ENCODE data around the gene YEATS2. TPM values are rescaled to one million over a fixed set of nuclear protein-coding genes. Genes with fewer than 3 reads are reported as not detected.

Gene YEATS2
- total RNA-seq, 1 experiment from 2014 or later = 34.5 TPM

- Histone ChIP-seq H3K27me3 (replicated peaks; ENCODE audit: control insufficient read depth, insufficient read depth, low read length) (no peaks in the 10 kb centered on the region), H3K36me3 (ENCODE audit: control insufficient read depth, insufficient read depth, low read length) (no peaks in the 10 kb centered on the region), H3K4me3 (ENCODE audit: low read depth, low read length) (no peak overlapping the region), H3K9me3 (no peaks in the 10 kb centered on the region), H3K4me1 (no peaks in the 10 kb centered on the region)
- TF ChIP-seq CTCF (IDR thresholded peaks at IDR 0.05; ENCODE audit: insufficient read depth in 1 of 2, low read depth in 1 of 2, low read length in 1 of 2, severe bottlenecking in 1 of 2, unreplicated experiment in 1 of 2) = no peak
- Mint-ChIP-seq H3K27ac (ENCODE audit: unreplicated experiment) (no peak overlapping the region), H3K4me3 (ENCODE audit: unreplicated experiment) (no peak overlapping the region), H3K4me1 (ENCODE audit: low read depth, unreplicated experiment) (no peaks in the 10 kb centered on the region), H3K36me3 (ENCODE audit: insufficient read depth, unreplicated experiment) (no peaks in the 10 kb centered on the region), H3K27me3 (ENCODE audit: insufficient read depth, unreplicated experiment) (no peaks in the 10 kb centered on the region), H3K9me3 (ENCODE audit: unreplicated experiment) (no peaks in the 10 kb centered on the region)
- ChIA-PET POLR2A (no interaction called here), CTCF (no interaction called here)
- DNase-seq = no peak
- intact Hi-C loops (cut with micrococcal nuclease; ENCODE audit: unreplicated experiment) = no loop called here
- BruUV-seq (replicated peaks) = no TSS peak
Measured at GRCh38 chr3:183690402-183690995, 7.1 kb upstream of the YEATS2 start.

GRCh38 chr3:183692436-183692835 lies 5.2 kb upstream of the YEATS2 start:
- Mint-ChIP-seq H3K4me1 (ENCODE audit: low read depth, unreplicated experiment) (no peaks in the 10 kb centered on the region), H3K36me3 (ENCODE audit: insufficient read depth, unreplicated experiment) (peaks cover 4% of the 10 kb centered on the region), H3K9me3 (ENCODE audit: unreplicated experiment) (no peaks in the 10 kb centered on the region), H3K27ac (ENCODE audit: unreplicated experiment) (no peak overlapping the region), H3K27me3 (ENCODE audit: insufficient read depth, unreplicated experiment) (no peaks in the 10 kb centered on the region), H3K4me3 (ENCODE audit: unreplicated experiment) (no peak overlapping the region)
- H3K27me3 ChIP-seq (replicated peaks; ENCODE audit: control insufficient read depth, insufficient read depth, low read length) = no peaks in the 10 kb centered on the region
- no peak overlapping the region for H3K4me3 ChIP-seq (ENCODE audit: low read depth, low read length)
- BruUV-seq (replicated peaks) = no TSS peak
- H3K4me1 ChIP-seq = no peaks in the 10 kb centered on the region
- peak; percentile 24 to 60 for DNase-seq
- POLR2A ChIA-PET = no interaction called here
- H3K36me3 ChIP-seq (ENCODE audit: control insufficient read depth, insufficient read depth, low read length) = no peaks in the 10 kb centered on the region
- no peak for TF ChIP-seq CTCF (IDR thresholded peaks at IDR 0.05; ENCODE audit: insufficient read depth in 1 of 2, low read depth in 1 of 2, low read length in 1 of 2, severe bottlenecking in 1 of 2, unreplicated experiment in 1 of 2)
- CTCF ChIA-PET = interaction anchor here (0.9 kb wide), 1 partner anchor 75 kb away, joined by 4 read pairs; no protein-coding TSS in a partner anchor
- intact Hi-C loops (cut with micrococcal nuclease; ENCODE audit: unreplicated experiment) = no loop called here
- H3K9me3 ChIP-seq = no peaks in the 10 kb centered on the region

- Mint-ChIP-seq H3K9me3 (ENCODE audit: unreplicated experiment) (no peaks in the 10 kb centered on the region), H3K4me3 (ENCODE audit: unreplicated experiment) (no peak overlapping the region), H3K36me3 (ENCODE audit: insufficient read depth, unreplicated experiment) (peaks cover 14% of the 10 kb centered on the region), H3K27ac (ENCODE audit: unreplicated experiment) (no peak overlapping the region), H3K4me1 (ENCODE audit: low read depth, unreplicated experiment) (peaks cover 21% of the 10 kb centered on the region), H3K27me3 (ENCODE audit: insufficient read depth, unreplicated experiment) (no peaks in the 10 kb centered on the region)
- Histone ChIP-seq H3K9me3 (no peaks in the 10 kb centered on the region), H3K4me1 (no peaks in the 10 kb centered on the region), H3K36me3 (ENCODE audit: control insufficient read depth, insufficient read depth, low read length) (no peaks in the 10 kb centered on the region), H3K4me3 (ENCODE audit: low read depth, low read length) (no peak overlapping the region), H3K27me3 (replicated peaks; ENCODE audit: control insufficient read depth, insufficient read depth, low read length) (no peaks in the 10 kb centered on the region)
- no peak for TF ChIP-seq CTCF (IDR thresholded peaks at IDR 0.05; ENCODE audit: insufficient read depth in 1 of 2, low read depth in 1 of 2, low read length in 1 of 2, severe bottlenecking in 1 of 2, unreplicated experiment in 1 of 2)
- no TSS peak for BruUV-seq (replicated peaks)
- no peak for DNase-seq
- intact Hi-C loops (cut with micrococcal nuclease; ENCODE audit: unreplicated experiment) = no loop called here
- ChIA-PET CTCF (no interaction called here), POLR2A (no interaction called here)
Measured at GRCh38 chr3:183695569-183696364, 1.8 kb upstream of the YEATS2 start.

All from Caco-2 (cell line).